Activated CD8-positive, alpha-beta memory T cell treated with anti-CD3 and anti-CD28 coated beads for 48 hours (primary cell): ENCODE measurements around the gene STAP2.
"Not testable (repeated sequence)": the region's sequence is repeated elsewhere in the genome, so short reads cannot be mapped to it uniquely, and the experiment has no call there.

ENCODE experiments used
- DNase-seq, 3 experiments: peaks; one replicate each; pipeline ENCODE4 v3.0.0-alpha.2; 2020; ENCODE audit warnings: low read depth in 2 of 3, low spot score in 2 of 3

Gene STAP2

DNA sequence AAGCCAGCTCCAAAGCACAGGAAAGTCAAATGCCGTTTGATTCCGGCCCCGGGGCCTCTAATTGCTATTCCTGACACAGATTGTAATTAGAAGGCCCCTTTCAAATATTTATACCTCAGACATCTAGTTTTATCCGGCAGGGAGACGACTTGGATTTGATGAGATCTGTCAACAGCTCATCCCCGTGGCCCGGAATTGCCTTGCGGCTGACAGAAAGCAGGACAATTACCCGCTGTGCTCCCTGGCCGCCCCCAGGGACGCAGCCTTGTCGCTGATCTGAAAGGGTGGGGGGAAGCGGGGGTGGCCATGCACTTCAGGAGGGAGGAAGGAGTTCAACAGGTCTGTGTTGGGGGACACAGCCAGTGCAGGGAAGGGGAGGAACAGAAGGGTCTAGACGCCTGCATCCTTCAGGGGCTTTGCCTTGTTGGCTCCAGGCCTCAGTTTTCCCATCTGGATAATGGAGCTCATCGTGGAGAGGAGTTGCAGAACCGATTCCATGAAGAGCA, 61.4 kb downstream of the STAP2 start:
- DNase-seq: no peak

- DNase-seq: not testable (repeated sequence)
Measured at GRCh38 chr19:4274321-4274686, 64.3 kb downstream of the STAP2 start.
